Measurements from ENCODE around the gene MAST4.

MAST4 gene

DNA sequence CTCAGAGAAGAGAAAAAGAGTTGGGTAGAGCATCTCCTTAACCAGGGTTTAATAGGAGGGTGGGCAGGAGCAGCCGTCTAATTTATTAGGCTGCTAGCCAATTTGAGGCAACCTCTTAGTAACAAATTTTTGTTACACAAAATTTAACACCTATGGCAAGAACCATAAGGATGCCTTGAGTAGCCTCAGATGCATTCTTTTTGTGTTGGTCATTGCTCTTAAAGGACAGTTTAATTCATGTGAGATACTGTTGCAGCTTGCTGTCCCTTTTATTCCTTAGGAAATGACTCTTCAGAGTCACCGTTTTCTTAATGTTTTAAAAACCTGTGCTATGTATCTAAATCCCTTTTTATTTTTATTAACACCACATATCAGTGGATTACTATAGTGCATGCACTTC is 255.1 kb downstream of the MAST4 start:
- no peak for DNase-seq

DNA sequence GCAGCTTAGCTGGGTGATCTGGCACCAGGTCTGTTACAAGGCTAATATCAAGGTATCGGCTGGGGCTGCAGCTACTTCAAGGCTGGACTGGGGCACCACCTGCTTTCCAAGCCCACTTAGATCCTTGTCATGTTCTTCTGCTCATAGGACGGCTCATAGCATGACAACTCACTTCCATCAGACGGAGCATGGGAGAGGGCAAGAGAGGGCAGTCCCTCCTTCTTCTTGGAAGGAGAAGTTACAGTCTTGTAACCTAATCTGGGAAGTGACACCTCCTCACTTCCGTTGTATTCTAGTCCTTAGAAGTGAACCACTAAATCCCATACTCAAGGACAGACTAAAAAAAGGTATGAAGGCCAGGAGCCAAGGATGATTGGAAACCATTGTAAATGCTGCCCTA is 258.2 kb downstream of the MAST4 start:
- no peak for DNase-seq

DNA sequence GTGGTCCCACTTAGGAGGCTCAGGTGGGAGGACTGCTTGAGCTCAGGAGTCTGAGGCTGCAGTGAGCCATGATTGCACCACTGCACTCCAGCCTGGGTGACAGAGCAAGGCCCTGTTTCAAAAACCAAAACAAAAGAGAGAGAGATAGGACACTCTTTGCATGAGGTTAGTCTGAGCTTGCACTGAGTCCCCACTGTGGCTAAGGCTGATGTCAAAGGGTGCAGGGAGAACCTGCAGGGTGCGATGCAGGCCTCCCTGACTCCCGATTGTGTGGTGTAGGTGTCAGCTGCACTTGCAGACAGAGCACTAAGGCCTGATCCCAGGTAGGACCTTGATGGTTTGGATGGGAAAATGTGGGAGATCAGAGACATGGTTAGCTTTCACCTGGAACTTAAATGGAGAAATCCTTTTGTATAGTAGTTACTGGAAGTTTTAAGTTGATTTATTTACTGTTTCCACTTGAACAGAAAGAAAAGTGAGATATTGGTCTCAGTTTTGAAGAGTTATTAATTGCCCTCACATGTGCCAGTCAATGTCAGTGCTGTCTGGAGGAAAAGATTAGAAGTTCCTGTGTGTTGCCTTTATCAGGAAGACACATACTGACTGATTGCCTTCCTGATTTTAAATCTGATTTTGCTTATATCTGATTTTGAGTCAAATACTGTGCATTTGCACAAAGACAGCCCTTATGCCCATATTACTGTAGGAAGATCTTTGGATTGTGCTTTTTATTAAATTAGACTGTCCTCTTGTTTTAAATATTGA is 260.0 kb downstream of the MAST4 start:
- DNase-seq: no peak

DNA sequence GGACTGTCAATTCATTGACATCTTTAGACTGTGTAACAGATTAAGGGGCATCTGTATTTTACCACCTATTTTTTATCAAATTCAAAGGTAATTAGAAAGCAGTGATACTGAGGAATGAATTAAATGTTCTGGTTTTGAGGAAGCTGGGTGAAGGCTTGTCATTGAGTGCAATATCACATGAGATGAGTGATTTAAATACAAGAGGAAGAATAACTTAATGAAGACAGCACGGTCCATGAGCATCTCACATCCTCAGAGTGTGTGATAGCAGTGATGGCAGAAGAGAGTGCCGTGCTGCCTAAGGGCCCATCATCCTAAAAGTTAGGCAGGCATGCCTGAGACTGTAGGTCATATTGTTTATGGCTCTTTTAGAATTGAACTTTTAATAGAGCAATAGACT is 263.3 kb downstream of the MAST4 start:
- no peak for DNase-seq

DNA sequence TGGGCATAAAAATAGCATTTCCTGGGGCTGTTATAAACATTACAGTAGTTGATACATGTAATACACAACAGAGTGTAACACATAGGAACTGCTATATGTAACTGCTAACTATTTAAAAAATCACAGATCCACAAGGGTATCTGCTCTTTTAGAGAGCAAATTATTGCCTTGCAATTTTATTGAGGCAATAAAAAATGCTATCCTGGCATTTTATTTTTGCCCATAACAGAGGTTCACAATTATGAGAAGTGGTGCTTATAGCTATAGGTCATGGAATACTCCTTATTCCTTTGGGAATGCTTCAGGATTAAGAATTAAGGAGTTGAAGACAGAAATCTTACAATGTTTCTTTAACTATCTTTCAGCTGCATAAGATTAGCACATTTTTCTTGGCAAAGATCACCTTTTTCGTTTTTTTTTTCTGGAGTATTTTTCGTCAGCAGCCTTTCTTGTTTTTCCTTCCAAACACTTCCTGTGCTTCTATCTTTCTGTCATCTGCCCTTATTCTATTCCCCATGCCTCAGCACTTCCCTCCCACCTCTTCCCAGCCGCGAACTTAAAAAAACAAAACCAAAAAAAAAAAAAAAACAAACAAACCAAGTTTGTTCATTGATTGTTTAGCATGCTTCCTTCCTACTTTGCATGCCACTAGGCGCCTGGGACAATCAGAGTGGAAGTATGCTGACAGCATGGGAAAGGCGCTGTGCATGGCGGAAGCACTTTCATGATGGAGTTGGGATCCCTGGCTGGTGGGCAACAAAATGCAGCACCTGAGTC is 264.2 kb downstream of the MAST4 start:
- no peak for DNase-seq

DNA sequence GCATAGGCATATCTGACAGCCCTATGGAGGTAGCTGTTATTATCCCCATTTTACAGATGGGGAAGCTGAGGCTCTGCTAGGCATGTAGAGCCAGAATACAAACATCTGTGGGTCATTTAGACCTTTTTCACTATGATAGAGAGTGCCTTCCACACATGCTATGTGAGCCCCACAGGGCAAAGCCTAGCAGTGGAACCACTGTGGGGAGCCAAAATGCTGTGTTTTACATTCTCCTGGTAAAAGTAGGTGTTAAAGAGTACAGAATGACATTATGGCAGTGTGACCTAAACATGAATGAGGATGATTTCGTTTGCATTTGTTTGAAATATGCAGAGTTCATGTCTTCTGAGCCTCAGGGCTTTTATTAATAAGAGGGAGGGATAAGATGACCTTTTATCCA is 265.2 kb downstream of the MAST4 start:
- DNase-seq: no peak

DNA sequence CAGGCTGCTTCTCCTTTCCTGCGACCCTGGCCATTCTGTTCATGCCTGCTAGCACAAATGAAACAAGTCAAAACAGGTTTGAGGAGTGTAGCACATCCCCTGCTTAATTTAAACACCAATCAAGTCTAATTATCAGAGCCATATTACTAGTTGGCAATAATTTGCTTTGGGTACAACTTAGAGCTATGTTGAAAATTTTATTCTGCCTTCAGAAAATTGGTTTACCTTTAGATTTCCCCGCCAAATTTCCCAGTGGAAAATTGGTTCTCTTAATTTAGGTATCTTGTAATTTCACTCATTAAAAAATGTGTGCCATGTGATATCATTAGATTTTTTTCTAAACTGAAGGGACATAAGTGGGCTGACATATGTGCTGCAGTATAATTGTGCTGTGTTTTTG is 265.8 kb downstream of the MAST4 start:
- no peak for DNase-seq

DNA sequence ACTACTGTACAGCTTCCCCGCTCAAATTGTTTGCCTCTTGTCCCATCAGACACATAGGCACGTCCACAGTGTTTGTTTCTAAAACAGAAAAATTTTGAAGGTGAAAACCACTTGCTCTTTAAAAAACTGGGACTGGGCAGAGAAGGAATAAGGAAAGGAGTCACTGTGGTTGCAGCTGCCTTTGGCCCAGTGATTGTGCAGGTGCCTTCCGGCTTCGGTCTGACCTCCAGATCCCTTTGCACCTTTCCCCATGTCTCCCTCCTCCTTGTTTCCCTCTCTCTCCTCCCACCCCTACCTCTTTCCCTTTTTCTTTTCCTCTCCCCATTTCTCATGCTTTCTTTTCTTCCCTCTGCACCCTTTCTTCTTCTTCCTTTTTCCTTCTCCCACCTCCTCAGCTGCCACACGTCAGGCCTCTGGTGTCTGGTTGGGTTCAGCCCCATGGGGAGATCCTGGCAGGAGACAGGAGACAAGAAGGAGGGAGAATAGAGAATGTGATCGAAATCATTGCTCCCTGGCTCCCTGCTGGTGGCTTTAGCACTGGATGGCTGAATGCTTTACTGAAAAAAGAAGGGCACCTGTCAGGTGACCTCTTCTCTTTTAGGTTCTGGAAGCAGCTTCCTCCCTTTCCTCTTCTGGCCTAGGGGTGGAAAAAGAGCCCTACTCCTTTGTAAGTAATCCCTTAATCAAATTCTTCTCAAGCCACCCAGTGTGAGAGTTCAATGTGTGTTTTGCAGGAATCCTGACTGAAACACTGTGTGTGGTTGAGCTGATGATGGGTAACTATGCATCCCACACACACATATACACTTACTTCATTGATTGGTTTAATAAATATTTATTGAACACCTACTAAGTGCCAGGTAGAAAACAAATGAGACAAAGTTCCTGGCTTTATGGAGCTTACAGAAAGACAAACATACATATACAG is 267.3 kb downstream of the MAST4 start:
- no peak for DNase-seq

DNA sequence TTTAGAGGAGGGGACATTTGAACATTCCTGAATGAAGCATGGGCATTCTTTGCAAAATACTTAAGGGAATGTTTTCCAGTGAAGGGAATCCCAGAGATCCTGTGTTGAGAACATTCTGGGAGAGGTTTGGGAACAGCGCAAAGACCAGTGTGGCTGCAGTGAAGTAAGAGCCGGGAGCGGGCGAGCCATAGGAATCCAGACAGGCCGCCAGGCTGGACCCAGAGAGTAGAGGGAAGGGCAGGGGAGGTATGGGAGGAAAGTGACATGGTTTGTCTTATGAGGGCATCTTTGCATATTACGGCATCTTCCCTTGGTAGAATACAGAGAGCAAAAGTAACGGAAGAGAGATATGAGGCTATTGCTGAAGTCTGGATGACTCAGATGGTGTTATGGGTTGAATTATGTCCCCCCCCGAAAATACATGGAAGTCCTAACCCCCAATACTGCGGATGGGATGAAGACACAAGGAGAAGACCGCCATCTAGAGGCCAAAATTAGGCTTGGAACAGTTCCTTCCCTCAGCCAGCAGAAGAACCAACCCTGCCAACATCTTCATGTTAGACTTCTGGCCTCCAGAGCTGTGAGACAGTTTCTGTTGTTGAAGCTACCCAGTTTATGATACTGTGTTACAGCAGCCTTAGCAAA is 268.2 kb downstream of the MAST4 start:
- DNase-seq: no peak

DNA sequence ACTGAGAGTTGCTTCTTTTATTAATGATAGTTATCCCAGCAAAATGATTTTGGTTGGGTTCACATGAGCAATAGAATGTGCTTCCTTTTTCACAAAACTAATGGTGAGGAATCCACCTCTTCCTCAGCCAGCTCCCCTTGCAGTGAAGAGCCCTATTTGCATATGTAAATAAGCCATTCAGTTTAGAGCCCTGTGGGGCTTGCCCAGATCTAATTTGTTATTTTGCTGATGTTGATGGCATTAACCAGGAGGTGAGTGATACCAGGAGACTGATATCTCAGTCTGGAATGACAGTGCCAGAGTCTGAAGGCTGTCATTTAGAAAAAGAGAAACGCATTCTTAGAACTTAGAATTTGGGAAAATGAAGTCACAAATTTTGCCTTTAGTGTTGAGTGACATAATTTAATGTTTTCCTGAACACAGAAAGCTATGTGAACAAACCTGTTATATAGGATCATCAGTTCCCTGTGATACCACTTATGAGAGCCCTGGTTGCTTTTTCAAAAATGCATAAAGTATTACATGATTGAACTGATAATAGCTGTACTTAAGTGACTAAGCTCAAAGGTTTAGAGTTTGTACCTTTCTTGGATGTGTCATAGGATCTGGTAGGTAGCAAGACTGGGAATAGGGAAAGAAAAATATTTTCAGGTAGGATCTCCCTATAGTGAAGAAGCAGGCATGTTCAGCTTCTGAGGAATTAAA is 271.6 kb downstream of the MAST4 start:
- no peak for DNase-seq

DNA sequence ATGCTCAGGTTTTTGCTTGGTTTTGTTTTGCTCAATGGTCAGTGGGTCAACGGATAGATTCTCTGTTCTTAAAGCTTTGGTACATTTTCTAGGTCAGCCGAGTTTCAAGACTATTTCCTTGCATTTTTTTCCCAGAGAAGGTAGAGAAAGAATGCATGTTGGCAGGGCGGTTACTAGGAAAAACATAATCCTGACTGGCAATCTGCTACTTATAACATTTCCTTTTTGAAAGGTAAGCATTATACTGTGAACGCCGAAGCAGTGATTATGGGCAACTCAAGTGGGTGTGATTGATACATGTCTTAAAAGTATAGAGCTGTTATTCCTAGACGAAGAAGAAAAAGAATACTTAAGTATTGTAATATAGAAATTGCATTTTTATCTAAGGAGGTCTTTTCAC is 273.2 kb downstream of the MAST4 start:
- no peak for DNase-seq

DNA sequence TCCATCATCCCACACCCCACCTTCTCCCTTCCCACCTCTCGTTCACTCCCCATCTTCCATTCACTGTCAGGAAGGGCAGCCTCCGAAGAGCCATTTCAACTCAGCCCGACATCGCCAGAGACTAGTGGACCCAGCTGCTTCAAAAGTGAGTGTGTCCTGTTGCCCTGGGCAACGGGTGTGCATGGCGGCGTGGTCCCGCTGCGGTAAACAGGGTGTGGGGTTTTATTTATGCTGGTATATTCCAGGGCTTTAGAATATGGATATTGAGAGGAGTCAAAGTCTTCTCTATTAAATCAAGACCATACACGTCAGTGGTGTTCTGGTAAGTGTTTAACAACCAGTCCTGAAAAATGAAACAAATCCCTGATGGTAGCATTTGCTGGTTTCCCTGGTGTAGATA is 274.5 kb downstream of the MAST4 start:
- no peak for DNase-seq

DNA sequence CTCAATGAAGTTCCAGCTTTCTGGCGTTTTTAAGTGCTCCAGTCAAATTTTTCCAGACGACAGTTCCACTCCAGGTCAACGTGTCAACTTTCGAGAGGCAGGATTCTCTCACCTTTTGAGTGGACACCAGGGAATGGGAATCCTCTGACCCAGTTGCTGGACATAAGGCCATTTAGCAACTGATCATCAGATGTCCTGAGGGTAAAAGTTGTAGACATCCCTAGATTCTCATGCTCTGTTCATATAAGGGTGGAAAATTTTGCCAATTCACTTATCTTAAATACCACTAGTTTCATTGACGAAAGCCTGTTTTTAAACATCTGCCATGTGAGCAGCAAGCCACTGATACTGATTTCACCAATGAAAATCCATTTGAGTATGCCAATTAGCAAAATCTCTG is 275.5 kb downstream of the MAST4 start:
- DNase-seq: no peak

DNA sequence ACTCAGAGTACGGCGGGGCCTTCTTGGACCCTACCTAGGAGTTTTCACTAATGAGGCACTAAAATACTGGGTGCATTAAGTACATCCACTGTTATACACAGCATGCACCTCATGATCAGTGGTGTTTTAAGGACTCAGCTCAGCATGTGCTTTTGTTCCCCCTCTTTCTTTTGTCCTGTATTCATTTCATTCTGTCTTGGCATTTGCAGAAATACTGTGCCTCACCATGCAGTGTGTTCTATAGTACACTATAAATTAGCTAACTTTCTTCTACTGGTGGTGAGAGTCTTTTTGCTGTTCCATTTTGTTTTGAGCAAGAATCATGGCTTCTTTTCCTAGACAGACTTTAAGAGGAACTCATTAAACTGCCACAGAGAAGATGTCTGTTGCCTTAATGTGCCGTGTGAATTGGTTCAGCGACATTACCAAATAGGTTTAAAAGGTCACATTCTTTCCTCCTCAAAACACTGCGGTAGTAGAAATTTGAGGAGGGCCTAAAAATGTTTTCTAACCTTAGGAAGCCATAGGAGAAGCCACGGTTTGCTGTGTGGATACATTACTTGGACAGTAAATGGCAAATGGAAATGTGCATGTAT is 276.6 kb downstream of the MAST4 start:
- no peak for DNase-seq

DNA sequence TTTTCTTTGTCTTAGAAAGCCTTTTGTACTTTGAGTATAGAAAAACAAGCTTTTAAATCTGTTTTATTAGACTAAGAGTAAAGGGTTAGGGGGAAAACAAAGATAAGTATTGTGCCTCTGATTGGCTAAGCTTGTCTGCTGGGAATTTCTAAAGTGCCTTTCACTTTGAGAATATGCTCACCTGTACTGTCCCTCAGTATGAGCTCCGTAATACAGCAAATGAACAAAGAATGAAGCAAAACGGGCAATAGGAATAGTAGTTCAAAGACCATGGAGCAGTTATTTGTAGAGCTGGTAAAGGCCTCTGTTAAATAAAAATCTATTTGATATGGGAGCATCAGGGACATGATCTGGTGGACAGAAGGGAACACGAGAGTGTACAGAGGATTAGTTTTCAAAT is 277.8 kb downstream of the MAST4 start:
- no peak for DNase-seq

DNA sequence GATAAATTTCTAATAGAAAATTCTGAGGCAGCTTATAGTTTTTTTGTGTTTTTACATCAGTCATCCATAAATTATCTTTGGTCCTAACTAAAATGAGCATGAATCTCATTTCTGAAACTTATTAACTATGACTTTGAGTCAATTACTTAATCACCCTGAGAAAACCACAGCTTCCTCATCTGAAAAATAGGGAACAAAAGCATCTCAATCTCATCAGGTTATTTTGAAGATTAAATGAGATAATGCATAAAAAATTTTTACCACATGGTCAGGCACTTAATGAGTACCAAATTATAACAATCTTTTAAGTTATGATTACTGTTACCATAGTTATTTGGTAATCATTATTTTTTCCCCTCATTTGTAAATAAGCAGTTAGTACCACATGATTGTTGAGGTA is 279.1 kb downstream of the MAST4 start:
- no peak for DNase-seq

DNA sequence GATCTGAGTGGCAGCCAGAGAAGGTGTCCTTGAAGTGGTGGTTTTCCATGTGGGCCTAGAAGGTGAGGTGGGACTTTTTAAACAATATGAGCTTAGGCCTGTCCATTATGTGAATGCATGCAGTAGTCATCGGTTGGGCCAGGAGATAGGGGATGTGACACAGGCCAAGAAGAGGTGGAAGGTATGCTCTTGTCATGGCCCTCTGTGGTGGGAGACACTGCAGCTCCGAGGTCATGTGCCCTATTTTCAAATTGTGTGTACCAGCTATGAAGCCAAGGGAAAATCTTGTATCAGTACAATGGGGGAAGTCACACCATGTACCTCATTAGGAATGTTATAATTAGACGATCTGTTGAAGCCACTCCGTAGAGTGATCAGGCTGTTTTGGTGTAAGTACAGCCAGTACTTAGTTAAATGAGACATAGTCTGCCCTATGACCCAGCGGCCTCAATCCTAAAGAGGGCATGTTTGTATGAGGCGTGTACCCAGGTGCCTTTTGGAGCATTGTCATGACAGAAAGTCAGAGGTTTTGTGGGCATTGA is 280.1 kb downstream of the MAST4 start:
- DNase-seq: no peak

DNA sequence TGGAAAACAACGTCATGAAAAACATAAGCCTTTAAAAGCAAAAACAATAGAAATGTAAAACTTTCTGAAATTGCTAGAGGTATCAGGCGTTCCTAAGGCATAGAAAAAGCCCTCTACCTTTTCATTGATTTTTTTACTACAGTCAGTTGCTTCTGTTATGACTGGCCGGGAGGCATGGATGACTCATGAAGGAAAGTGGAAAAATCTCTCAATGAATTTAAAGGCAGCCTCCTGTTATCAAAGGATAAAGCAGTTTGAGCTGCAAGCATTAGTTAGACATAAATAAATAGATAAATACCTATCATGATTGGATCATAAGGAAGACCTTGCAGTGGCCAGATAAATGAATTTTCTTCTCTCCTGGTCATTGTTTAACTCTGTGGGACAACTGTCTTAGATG is 281.6 kb downstream of the MAST4 start:
- DNase-seq: no peak

DNA sequence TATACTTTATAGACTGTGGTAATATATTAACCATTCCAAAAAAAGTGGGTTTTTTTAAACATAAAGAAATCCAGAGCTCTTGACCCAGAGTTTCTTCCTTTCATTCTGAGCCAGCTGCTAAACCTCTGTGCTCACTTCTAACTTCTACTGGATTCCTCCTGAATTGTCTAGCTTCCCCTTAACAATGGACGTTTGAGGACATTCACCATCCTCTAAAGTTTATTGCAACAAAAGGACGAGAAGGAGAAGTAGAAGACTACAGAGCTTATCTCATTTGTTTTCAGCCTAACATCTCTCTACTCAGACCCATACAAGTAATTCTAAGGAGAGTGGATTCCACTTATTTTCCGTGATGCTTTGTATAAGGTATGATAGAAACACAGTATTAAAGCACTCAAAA is 284.2 kb downstream of the MAST4 start:
- DNase-seq: no peak

DNA sequence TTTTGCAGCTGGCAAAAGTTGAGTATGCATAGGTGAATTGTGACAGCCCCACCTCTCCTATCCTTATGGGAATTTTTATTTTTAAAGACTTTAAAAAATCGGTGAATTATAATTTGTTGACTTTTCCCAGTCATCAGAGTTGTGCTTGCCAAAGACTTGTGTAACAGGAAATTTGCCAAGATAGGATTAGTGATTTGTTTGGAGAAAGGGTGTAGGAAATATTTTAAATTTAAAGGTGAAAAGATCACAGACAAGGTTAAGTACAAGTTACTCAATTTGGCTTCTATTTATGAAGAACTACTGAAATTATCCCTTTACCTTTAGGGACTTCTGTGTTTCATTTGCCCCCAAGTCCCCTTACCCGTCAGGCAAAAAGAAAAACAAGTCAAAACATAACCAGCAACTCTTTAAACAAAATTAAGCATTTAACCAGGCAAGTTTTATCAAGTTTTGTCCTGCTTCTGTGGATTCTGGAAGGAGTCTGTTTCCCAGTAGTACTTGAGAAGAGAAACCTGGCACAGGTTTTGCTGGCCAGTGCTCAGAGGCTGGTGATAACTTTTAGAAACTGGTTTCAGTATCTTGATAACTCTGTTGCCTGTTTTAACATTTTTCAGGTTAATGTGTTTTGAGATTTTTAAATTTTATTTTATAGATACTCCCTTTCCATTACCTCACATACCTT is 285.4 kb downstream of the MAST4 start:
- no peak for DNase-seq

DNA sequence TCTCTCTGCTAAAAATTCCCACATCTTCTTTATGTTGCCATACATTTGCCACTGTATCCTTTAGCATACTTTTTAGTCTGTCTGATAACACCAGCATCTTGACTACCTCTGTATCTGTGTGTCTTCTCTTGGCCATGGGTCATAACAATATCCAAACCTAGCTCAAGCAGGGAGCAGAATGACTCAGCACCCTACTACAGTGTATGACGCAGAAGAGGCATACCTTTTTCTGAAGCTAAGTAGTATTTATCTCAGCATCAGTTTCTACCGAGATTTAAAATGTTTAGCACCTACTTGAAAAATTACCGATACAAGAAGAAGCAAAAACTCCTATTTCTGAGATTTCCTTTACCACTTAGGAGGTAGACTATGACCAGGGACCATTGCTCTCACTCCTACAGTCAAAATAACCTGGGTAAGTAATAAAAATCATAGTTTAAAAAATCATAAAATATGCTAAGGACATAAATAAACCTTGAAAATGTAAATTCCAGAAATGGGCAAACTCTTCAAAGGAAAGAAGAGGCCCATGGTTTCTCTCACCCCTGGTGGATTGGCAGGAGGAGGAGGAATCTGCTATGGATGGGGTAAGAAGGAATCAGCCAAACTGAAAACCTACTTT is 286.5 kb downstream of the MAST4 start:
- DNase-seq: no peak

All from SIG-M5 (cell line).